NCI-H187 (cell line): ENCODE data around the gene RAP2C.
"Not testable (repeated sequence)": the region's sequence is repeated elsewhere in the genome, so short reads cannot be mapped to it uniquely, and the experiment has no call there.

Source experiments
- DNase-seq, 2 experiments: peaks; one replicate each; lab custom pipeline; 2025; lab: John Stamatoyannopoulos, UW

RAP2C gene

GRCh38 chrX:132199941-132200340, 19.3 kb downstream of the RAP2C start:
- DNase-seq, result no peak

DNA sequence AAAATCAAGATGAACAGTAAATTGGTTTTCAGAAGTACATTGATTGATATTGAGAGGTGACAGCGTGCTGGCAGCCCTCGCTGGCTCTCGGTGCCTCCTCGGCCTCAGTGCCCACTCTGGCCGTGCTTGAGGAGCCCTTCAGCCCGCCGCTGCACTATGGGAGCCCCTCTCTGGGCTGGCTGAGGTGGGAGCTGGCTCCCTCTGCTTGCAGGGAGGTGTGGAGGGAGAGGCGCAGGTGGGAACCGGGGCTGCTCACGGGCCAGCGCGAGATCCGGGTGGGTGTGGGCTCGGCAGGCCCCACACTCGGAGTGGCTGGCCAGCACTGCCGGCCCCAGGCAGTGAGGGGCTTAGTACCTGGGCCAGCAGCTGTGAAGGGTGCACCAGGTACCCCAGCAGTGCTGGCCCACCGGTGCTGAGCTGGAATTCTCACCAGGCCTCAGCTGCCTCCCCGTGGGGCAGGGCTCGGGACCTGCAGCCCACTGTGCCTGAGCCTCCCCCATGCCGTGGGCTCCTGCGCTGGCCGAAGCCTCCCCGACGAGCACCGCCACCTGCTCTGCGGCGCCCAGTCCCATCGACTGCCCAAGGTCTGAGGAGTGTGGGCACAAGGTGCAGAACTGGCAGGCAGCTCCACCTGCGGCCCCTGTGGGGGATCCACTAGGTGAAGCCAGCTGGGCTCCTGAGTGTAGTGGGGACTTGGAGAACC, 25.2 kb downstream of the RAP2C start:
- DNase-seq, result no peak

DNA sequence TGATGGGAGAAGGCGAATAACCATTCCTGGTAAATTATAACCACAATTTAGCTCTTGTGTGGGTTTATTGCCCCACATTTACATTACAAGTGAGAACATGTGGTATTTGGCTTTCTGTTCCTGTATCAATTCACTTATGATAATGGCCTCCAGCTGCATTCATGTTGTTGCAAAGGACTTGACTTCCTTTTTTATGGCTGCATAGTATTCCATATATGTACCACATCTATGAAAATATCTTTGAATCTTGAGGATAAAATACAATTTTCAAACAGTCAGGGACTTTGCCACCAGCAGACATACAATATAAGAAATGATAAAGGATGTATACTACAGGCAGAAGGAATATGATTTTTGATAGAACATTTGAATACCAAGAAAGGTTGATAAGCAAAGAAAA, 27.3 kb downstream of the RAP2C start:
- no peak for DNase-seq

DNA sequence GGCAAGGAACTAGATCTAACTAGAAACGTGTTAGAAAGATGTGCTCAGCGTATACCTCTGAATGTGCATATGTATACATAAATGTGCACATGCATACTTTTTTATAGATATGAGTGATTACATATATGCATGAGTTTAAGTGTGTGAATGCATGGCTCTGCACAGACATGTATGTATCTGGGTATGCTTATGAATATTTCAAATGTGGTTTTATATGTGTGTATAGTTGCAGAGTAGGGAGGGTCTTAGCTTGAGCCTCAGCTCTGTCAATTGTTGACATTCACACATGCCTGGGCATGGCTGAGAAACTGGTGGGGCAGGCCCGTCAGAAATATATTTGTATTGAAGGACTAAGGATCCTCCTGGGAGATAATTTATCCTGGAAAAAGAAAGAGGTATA, 31.1 kb downstream of the RAP2C start:
- DNase-seq, result no peak

DNA sequence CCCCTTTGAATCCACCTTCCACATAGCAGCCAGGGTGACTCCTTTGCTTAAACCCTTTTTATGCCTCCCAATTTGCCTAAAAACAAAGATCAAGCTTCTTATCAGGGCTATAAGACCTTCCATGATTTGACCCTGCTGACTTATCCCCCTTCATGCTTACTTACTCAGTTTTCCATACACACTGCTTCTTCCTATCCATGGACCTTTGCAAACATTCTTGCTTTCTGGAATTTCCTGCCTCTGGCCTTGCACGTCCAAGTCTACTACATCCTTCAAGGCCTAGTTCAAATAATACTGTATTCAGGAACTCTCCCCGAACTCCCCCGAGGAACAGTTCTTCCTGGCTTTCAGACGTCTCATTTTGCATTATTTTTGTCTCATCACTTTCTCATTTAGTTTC, 31.8 kb downstream of the RAP2C start:
- no peak for DNase-seq

DNA sequence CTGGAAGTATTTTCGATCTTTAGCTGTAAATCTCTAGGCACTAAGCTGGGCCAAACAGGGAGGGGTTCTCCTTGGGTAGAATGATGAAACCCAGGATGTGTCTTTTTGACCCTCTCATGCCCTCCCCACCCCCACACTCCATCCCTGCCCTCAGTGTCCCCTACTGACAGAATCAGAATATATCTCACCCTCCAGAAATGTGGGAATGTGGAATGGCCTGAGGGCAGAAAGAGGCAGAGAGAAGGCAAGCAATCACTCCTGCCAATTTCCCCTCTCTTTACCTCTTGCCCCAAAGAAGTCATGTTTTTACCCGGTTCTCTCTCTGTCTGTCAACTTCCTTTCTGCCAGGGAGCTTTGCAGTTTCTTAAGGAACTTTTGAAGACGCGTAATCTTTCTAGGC, 34.4 kb downstream of the RAP2C start:
- no peak for DNase-seq

GRCh38 chrX:132181364-132181763, 37.9 kb downstream of the RAP2C start:
- DNase-seq, result no peak

GRCh38 chrX:132180929-132181328, 38.3 kb downstream of the RAP2C start:
- no peak for DNase-seq

GRCh38 chrX:132173647-132174046, 45.6 kb downstream of the RAP2C start:
- no peak for DNase-seq

GRCh38 chrX:132171881-132172280, 47.4 kb downstream of the RAP2C start:
- no peak for DNase-seq

GRCh38 chrX:132171478-132171877, 47.8 kb downstream of the RAP2C start:
- DNase-seq, result no peak

- no peak for DNase-seq
Observed at GRCh38 chrX:132169554-132169953, 49.7 kb downstream of the RAP2C start.

DNA sequence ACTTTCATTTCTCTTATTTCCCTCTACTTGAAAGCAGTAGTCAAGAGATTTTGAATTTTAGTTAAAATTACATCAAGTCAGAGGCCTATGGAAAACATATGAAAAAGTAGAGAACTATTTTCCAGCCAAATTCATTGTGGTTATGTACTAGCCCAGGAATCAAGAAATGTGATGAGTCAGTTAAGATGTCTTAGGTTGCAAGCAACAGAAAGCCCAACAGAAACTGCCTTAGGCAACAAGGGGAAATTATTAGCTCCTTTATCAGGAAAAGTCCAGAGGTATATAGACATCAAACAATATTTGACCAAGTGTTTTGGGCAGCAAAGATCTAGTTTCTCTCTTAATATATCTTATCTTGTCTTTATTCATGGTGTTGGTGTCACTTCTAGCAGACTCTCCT, 53.6 kb downstream of the RAP2C start:
- DNase-seq, result no peak

DNA sequence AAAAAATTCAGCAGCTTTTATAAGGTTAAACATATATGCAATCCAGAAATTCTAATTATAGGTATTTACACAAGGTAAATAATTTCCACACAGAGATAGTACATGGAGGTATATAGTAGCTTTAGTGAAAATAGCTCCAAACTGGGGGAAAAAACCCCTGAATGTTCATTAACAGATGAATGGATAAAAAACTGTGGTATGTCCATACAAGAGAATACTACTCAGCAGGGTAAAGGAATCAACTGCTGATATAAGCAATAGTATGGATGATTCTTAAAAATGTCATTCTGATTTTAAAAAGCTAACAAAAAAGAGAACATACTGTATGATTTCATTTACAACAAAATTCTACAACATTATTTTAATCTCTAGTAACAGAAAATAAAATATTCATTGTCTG, 54.2 kb downstream of the RAP2C start:
- DNase-seq, result no peak

GRCh38 chrX:132163094-132163493, 56.2 kb downstream of the RAP2C start:
- DNase-seq, result not testable (repeated sequence)

GRCh38 chrX:132153166-132153565, 66.1 kb downstream of the RAP2C start:
- no peak for DNase-seq
